Caco-2 (cell line): ENCODE results near the gene AK2. TPM values are rescaled to one million over a fixed set of nuclear protein-coding genes. Genes with fewer than 3 reads are reported as not detected.

Experiments
- BruUV-seq: library from RNA; stranded (reverse); fragments of 400-500 nt; replicated peaks from 2 replicates; lab custom pipeline; 2021; lab: Mats Ljungman, UMichigan
- CTCF ChIA-PET: fragments of 300-600 bp; sonication (Branson Sonifier 250); formaldehyde crosslinking; loops from one replicate; lab custom pipeline; 2022; ENCODE audit warnings: antibody characterized with exemption; lab: Charles Lee
- POLR2A ChIA-PET: fragments of 300-600 bp; sonication (Branson Sonifier 250); formaldehyde crosslinking; loops from one replicate; lab custom pipeline; 2022; ENCODE audit warnings: antibody characterized with exemption; lab: Charles Lee
- DNase-seq, 2 experiments: peaks; one replicate each; pipeline versions ENCODE4 v3.0.0 to v3.0.0-alpha.2; 2020 to 2022
- H3K27me3 ChIP-seq: replicated peaks from 2 replicates; pipeline ENCODE4 v1.6.0; 2011; ENCODE audit warnings: low read length; ENCODE audit not compliant: control insufficient read depth, insufficient read depth
- H3K36me3 ChIP-seq: 2 replicates; pipeline ENCODE4 v1.5.1; 2011; ENCODE audit warnings: low read length; ENCODE audit not compliant: control insufficient read depth, insufficient read depth
- H3K4me1 ChIP-seq: fragments of 250-450 bp; sonication (Bioruptor Pico); 2 replicates; pipeline ENCODE4 v1.5.1; 2020; ENCODE audit warnings: mild to moderate bottlenecking
- H3K4me3 ChIP-seq: 2 replicates; pipeline ENCODE4 v1.5.1; 2011; ENCODE audit warnings: low read depth, mild to moderate bottlenecking, control low read depth, low read length
- H3K9me3 ChIP-seq: fragments of 250-450 bp; sonication (Bioruptor Pico); 2 replicates; pipeline ENCODE4 v1.5.1; 2020; ENCODE audit warnings: mild to moderate bottlenecking, moderate library complexity
- H3K27ac Mint-ChIP-seq: one replicate; pipeline ENCODE4 v1.8.0; 2022; ENCODE audit warnings: mixed read lengths; ENCODE audit not compliant: unreplicated experiment
- H3K27me3 Mint-ChIP-seq: one replicate; pipeline ENCODE4 v1.8.0; 2022; ENCODE audit warnings: mixed read lengths; ENCODE audit not compliant: insufficient read depth, unreplicated experiment
- H3K36me3 Mint-ChIP-seq: one replicate; pipeline ENCODE4 v1.8.0; 2022; ENCODE audit warnings: mild to moderate bottlenecking, mixed read lengths; ENCODE audit not compliant: insufficient read depth, unreplicated experiment
- H3K4me1 Mint-ChIP-seq: one replicate; pipeline ENCODE4 v1.8.0; 2022; ENCODE audit warnings: low read depth, mixed read lengths; ENCODE audit not compliant: unreplicated experiment
- H3K4me3 Mint-ChIP-seq: one replicate; pipeline ENCODE4 v1.8.0; 2022; ENCODE audit warnings: mild to moderate bottlenecking, moderate library complexity, mixed read lengths; ENCODE audit not compliant: unreplicated experiment
- H3K9me3 Mint-ChIP-seq: one replicate; pipeline ENCODE4 v1.8.0; 2022; ENCODE audit warnings: mixed read lengths; ENCODE audit not compliant: unreplicated experiment
- CTCF ChIP-seq, 2 experiments: fragments of 200-600 bp in 1 of 2; IDR thresholded peaks; 1 replicate in 1 of 2; 2 replicates in 1 of 2; pipeline versions ENCODE4 v1.5.1 to v1.8.0; 2011 to 2022; ENCODE audit warnings: antibody characterized with exemption in 1 of 2, control low read depth in 1 of 2, inconsistent platforms in 1 of 2, low read depth in 1 of 2, low read length in 1 of 2, mild to moderate bottlenecking in 1 of 2, moderate library complexity in 1 of 2; ENCODE audit not compliant: insufficient read depth in 1 of 2, severe bottlenecking in 1 of 2, unreplicated experiment in 1 of 2
- intact Hi-C: fragments of 100-400 bp; cut with micrococcal nuclease; formaldehyde crosslinking; loops from one replicate; pipeline ENCODE4 v1.10.0; 2022; ENCODE audit not compliant: unreplicated experiment
- total RNA-seq: library from RNA; stranded (reverse); gene quantifications from 2 replicates; pipeline ENCODE4 v1.2.3, GENCODE V29; 2022

AK2 gene
- total RNA-seq, 1 experiment from 2014 or later = 127 TPM

GRCh38 chr1:32967888-32968568 is 68.7 kb downstream of the AK2 start:
- POLR2A ChIA-PET = no interaction called here
- H3K36me3 ChIP-seq = no peaks in the 10 kb centered on the region
- peaks cover 15% of the 10 kb centered on the region for H3K4me1 Mint-ChIP-seq

GRCh38 chr1:32966900-32967299 is 69.8 kb downstream of the AK2 start:
- ChIA-PET CTCF (no interaction called here), POLR2A (no interaction called here)
- no peak for TF ChIP-seq CTCF (IDR thresholded peaks at IDR 0.05; ENCODE audit: insufficient read depth in 1 of 2, low read depth in 1 of 2, low read length in 1 of 2, severe bottlenecking in 1 of 2, unreplicated experiment in 1 of 2)
- peaks cover 8% of the 10 kb centered on the region for H3K27me3 Mint-ChIP-seq
- H3K27ac Mint-ChIP-seq = no peak overlapping the region
- H3K9me3 ChIP-seq = no peaks in the 10 kb centered on the region
- no TSS peak for BruUV-seq
- H3K36me3 Mint-ChIP-seq = peaks cover 6% of the 10 kb centered on the region
- intact Hi-C loops = no loop called here
- H3K9me3 Mint-ChIP-seq = peaks cover 10% of the 10 kb centered on the region
- H3K4me3 ChIP-seq = no peak overlapping the region
- H3K36me3 ChIP-seq = no peaks in the 10 kb centered on the region
- H3K4me1 ChIP-seq = 0 out of 2 replicates have a peak, but pooled peaks cover 10% of the 10 kb centered on the region
- DNase-seq = no peak
- H3K4me3 Mint-ChIP-seq = no peak overlapping the region
- no peaks in the 10 kb centered on the region for H3K27me3 ChIP-seq
- H3K4me1 Mint-ChIP-seq = peaks cover 22% of the 10 kb centered on the region

More at GRCh38 chr1:32967888-32968568, 68.7 kb downstream of the AK2 start:
- no peak overlapping the region for H3K27ac Mint-ChIP-seq
- no peak overlapping the region for H3K4me3 ChIP-seq
- 0 out of 2 replicates have a peak, but pooled peaks cover 3% of the 10 kb centered on the region for H3K4me1 ChIP-seq
- H3K9me3 ChIP-seq = no peaks in the 10 kb centered on the region
- H3K36me3 Mint-ChIP-seq = peaks cover 6% of the 10 kb centered on the region
- H3K27me3 Mint-ChIP-seq = peaks cover 11% of the 10 kb centered on the region
- no peak for DNase-seq
- TF ChIP-seq CTCF (IDR thresholded peaks at IDR 0.05; ENCODE audit: insufficient read depth in 1 of 2, low read depth in 1 of 2, low read length in 1 of 2, severe bottlenecking in 1 of 2, unreplicated experiment in 1 of 2) = no peak
- no TSS peak for BruUV-seq
- CTCF ChIA-PET = no interaction called here
- intact Hi-C loops = no loop called here
- H3K9me3 Mint-ChIP-seq = peaks cover 10% of the 10 kb centered on the region
- no peaks in the 10 kb centered on the region for H3K27me3 ChIP-seq
- H3K4me3 Mint-ChIP-seq = no peak overlapping the region

GRCh38 chr1:32965251-32965747 is 71.4 kb downstream of the AK2 start:
- intact Hi-C loops = no loop called here
- H3K27ac Mint-ChIP-seq = no peak overlapping the region

More at GRCh38 chr1:32965251-32965747, 71.4 kb downstream of the AK2 start:
- H3K36me3 ChIP-seq = no peaks in the 10 kb centered on the region
- no peaks in the 10 kb centered on the region for H3K27me3 ChIP-seq
- H3K36me3 Mint-ChIP-seq = peaks cover 6% of the 10 kb centered on the region
- peaks cover 10% of the 10 kb centered on the region for H3K9me3 Mint-ChIP-seq
- ChIA-PET CTCF (interaction anchor here (0.6 to 0.9 kb wide), 3 partner anchors 25 to 39 kb away, joined by 3 to 5 read pairs (median 4); no protein-coding TSS in a partner anchor), POLR2A (interaction anchor here (1.0 to 1.2 kb wide), 7 partner anchors 12 to 116 kb away, joined by 3 to 7 read pairs (median 4); partner anchors contain the start of gene AZIN2)
- no peaks in the 10 kb centered on the region for H3K9me3 ChIP-seq
- H3K4me1 Mint-ChIP-seq = peaks cover 15% of the 10 kb centered on the region
- 0 out of 2 replicates have a peak, but pooled peaks cover 10% of the 10 kb centered on the region for H3K4me1 ChIP-seq
- peaks cover 8% of the 10 kb centered on the region for H3K27me3 Mint-ChIP-seq
- H3K4me3 ChIP-seq = peak overlapping the region; percentile 21; the same call in 1 of the 2 replicates
- no TSS peak for BruUV-seq
- DNase-seq = no peak
- no peak for TF ChIP-seq CTCF (IDR thresholded peaks at IDR 0.05; ENCODE audit: insufficient read depth in 1 of 2, low read depth in 1 of 2, low read length in 1 of 2, severe bottlenecking in 1 of 2, unreplicated experiment in 1 of 2)
- peak overlapping the region; percentile 63 for H3K4me3 Mint-ChIP-seq
